WTC11 (cell line): ENCODE data around the gene SPDEF.

Experiments used
- ATF3 ChIP-seq: sonication (generic); formaldehyde crosslinking; conservative IDR thresholded peaks from 2 replicates; pipeline ENCODE4 v1.8.1; 2022; ENCODE audit warnings: mild to moderate bottlenecking, missing genetic modification reagents
- CTCF ChIP-seq: fragments of 200-600 bp; IDR thresholded peaks from 2 replicates; pipeline ENCODE4 v1.8.0; 2022; ENCODE audit warnings: antibody characterized with exemption
- MAX ChIP-seq: sonication (generic); formaldehyde crosslinking; IDR thresholded peaks from 2 replicates; pipeline ENCODE4 v1.8.0; 2022; ENCODE audit warnings: mild to moderate bottlenecking, missing genetic modification reagents
- SP1 ChIP-seq: sonication (generic); formaldehyde crosslinking; conservative IDR thresholded peaks from 2 replicates; pipeline ENCODE4 v1.8.1; 2022; ENCODE audit warnings: missing genetic modification reagents
- STAT6 ChIP-seq: sonication (generic); formaldehyde crosslinking; conservative IDR thresholded peaks from 2 replicates; pipeline ENCODE4 v1.8.1; 2023; ENCODE audit warnings: mild to moderate bottlenecking, low read depth, missing genetic modification reagents, moderate library complexity
- USF1 ChIP-seq: sonication (generic); formaldehyde crosslinking; IDR thresholded peaks from 2 replicates; pipeline ENCODE4 v1.8.0; 2022; ENCODE audit warnings: mild to moderate bottlenecking, missing genetic modification reagents
- ZBTB21 ChIP-seq: sonication (generic); formaldehyde crosslinking; IDR thresholded peaks from 2 replicates; pipeline ENCODE4 v1.8.1; 2023; ENCODE audit warnings: mild to moderate bottlenecking, missing genetic modification reagents, borderline replicate concordance
- ZNF232 ChIP-seq: sonication (generic); formaldehyde crosslinking; IDR thresholded peaks from 2 replicates; pipeline ENCODE4 v1.8.0; 2022; ENCODE audit warnings: mild to moderate bottlenecking, missing genetic modification reagents

GRCh38 chr6:34581561-34581920 lies 25.4 kb upstream of the SPDEF start:
- no peak for TF ChIP-seq MAX
- no peak for TF ChIP-seq STAT6 (CRISPR knock-in tag)
- TF ChIP-seq ZNF232 (CRISPR knock-in tag), result no peak
- TF ChIP-seq ZBTB21, result no peak
- TF ChIP-seq USF1, result no peak
- no peak for TF ChIP-seq CTCF
- no peak for TF ChIP-seq SP1 (CRISPR knock-in tag)
- TF ChIP-seq ATF3 (CRISPR knock-in tag), result no peak
